RWPE2 (cell line): Measurements from ENCODE around the gene SATB1.

Experiments
- ATAC-seq: fragments of 200-7000 bp; cut with Tn5 transposase; 3 replicates; pipeline ENCODE4 v1.9.1; 2021; ENCODE audit warnings: low read depth
- DNase-seq: peaks from one replicate; pipeline ENCODE4 v3.0.0-alpha.2; 2020; ENCODE audit warnings: low spot score
- H3K27ac ChIP-seq: fragments of 450-650 bp; 2 replicates; pipeline ENCODE4 v1.5.1; 2017; ENCODE audit warnings: mild to moderate bottlenecking; ENCODE audit not compliant: poor library complexity, severe bottlenecking
- H3K27me3 ChIP-seq: fragments of 250-450 bp; sonication (Bioruptor Pico); 2 replicates; pipeline ENCODE4 v1.5.1; 2021; ENCODE audit warnings: mild to moderate bottlenecking, moderate library complexity; ENCODE audit not compliant: insufficient read depth, poor library complexity, severe bottlenecking
- H3K36me3 ChIP-seq: fragments of 250-450 bp; sonication (Bioruptor Pico); 2 replicates; pipeline ENCODE4 v1.5.1; 2020; ENCODE audit warnings: low read depth, mild to moderate bottlenecking, moderate library complexity
- H3K4me1 ChIP-seq: fragments of 250-450 bp; sonication (Bioruptor Pico); 2 replicates; pipeline ENCODE4 v1.5.1; 2021; ENCODE audit warnings: mild to moderate bottlenecking, moderate library complexity; ENCODE audit not compliant: insufficient read depth, poor library complexity, severe bottlenecking
- H3K4me3 ChIP-seq: fragments of 250-450 bp; sonication (Bioruptor Pico); 2 replicates; pipeline ENCODE4 v1.5.1; 2021; ENCODE audit warnings: mild to moderate bottlenecking, moderate library complexity; ENCODE audit not compliant: severe bottlenecking
- H3K9me3 ChIP-seq: fragments of 250-450 bp; sonication (Bioruptor Pico); 2 replicates; pipeline ENCODE4 v1.5.1; 2021; ENCODE audit warnings: mild to moderate bottlenecking, moderate library complexity; ENCODE audit not compliant: severe bottlenecking
- TF ChIP-seq, protein P1 (sequence below): fragments of 450-650 bp; IDR thresholded peaks from one replicate; pipeline ENCODE4 v1.5.1; 2017; ENCODE audit warnings: mild to moderate bottlenecking, moderate library complexity; ENCODE audit not compliant: poor library complexity, severe bottlenecking

The SATB1 gene

DNA sequence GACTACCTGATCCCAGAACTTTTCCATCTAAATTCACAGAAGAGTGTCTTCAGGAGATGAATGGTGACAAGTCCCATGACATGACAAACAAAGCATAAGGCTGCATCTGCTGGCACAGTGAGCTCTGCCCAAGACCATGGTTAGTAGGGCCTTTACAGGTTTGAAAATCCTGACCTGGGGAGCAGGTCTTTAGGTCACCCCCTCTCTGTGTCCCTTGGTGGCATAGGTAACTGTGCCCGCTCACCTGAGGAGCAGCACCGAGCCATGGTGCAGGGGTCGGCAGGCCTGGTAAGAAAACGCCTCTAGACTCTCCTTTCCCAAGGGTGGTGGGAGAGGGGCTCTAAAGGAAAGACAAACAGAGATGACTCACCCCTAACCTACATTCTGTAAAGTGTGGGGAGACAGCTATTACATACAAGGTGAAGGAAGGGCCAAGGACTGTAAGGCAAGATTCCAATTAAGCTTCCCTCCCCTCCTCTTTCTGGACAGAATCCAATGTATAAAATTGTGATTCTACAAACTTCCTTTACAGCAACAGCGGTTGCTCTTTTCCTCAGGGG, 74.0 kb downstream of the SATB1 start:
- no peak; the same call in 2 of the 3 replicates for ATAC-seq
- H3K9me3 ChIP-seq, result no peaks in the 10 kb centered on the region
- no peaks in the 10 kb centered on the region for H3K4me1 ChIP-seq
- H3K27me3 ChIP-seq, result no peaks in the 10 kb centered on the region
- no peak overlapping the region for H3K4me3 ChIP-seq
- no peaks in the 10 kb centered on the region for H3K36me3 ChIP-seq
- no peak for DNase-seq
- TF ChIP-seq, protein P1, sequence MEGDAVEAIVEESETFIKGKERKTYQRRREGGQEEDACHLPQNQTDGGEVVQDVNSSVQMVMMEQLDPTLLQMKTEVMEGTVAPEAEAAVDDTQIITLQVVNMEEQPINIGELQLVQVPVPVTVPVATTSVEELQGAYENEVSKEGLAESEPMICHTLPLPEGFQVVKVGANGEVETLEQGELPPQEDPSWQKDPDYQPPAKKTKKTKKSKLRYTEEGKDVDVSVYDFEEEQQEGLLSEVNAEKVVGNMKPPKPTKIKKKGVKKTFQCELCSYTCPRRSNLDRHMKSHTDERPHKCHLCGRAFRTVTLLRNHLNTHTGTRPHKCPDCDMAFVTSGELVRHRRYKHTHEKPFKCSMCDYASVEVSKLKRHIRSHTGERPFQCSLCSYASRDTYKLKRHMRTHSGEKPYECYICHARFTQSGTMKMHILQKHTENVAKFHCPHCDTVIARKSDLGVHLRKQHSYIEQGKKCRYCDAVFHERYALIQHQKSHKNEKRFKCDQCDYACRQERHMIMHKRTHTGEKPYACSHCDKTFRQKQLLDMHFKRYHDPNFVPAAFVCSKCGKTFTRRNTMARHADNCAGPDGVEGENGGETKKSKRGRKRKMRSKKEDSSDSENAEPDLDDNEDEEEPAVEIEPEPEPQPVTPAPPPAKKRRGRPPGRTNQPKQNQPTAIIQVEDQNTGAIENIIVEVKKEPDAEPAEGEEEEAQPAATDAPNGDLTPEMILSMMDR, result no peak
- no peak overlapping the region for H3K27ac ChIP-seq

DNA sequence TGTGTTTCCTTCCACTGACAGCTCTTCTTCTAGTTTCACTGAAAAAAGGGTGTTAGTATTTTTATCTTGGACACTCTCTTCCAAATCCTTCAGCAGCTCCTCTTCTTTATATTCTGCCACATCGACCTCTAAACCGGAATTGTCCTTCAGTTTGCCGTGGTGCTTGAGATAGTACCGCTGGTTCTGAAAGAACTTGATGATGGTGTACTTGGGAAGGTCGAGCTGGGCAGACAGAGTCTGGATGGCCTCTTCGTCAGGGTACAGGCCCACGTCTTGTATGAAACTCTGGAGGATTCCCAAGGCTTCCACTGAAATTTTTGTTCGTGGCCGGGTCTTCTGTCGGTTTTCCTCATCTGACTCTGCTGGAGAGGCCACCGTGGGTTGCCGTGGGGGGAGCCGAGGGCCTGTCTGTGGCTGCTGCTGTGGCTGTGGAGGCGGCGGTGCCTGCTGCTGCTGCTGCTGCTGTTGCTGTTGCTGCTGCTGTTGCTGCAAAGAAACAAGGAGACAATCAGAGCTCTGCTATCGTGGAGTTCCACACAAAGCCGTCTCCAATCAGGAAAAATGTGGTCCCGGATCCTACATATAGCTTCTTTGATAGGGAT, 75.8 kb downstream of the SATB1 start:
- TF ChIP-seq, protein P1, result no peak
- Histone ChIP-seq H3K27ac (no peak overlapping the region), H3K4me1 (no peaks in the 10 kb centered on the region), H3K27me3 (no peaks in the 10 kb centered on the region), H3K4me3 (no peak overlapping the region), H3K9me3 (no peaks in the 10 kb centered on the region), H3K36me3 (no peaks in the 10 kb centered on the region)
- DNase-seq (no peak), ATAC-seq (no peak)

DNA sequence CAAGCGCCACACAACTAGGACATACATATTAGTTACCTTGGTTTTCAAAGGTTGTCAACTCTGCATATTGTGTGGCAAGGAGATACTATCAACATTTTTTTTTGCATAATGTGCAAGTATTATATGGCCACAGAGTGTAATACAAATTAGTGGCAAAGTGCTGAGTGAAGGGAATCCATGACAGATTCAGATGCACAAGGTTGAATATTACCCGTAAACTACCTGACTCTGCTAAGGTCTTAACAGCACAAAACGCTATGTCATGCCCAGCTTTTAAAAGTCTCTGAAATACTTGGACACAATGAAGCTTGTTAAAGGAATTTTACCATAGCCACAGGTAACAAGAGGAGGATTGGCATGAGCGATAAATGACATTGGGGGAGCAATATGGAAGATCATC, 79.0 kb downstream of the SATB1 start:
- H3K36me3 ChIP-seq, result no peaks in the 10 kb centered on the region
- H3K4me1 ChIP-seq, result no peaks in the 10 kb centered on the region
- TF ChIP-seq, protein P1, result no peak
- DNase-seq (no peak), ATAC-seq (no peak)
- H3K4me3 ChIP-seq, result no peak overlapping the region
- H3K27ac ChIP-seq, result no peak overlapping the region
- no peaks in the 10 kb centered on the region for H3K27me3 ChIP-seq
- H3K9me3 ChIP-seq, result no peaks in the 10 kb centered on the region

DNA sequence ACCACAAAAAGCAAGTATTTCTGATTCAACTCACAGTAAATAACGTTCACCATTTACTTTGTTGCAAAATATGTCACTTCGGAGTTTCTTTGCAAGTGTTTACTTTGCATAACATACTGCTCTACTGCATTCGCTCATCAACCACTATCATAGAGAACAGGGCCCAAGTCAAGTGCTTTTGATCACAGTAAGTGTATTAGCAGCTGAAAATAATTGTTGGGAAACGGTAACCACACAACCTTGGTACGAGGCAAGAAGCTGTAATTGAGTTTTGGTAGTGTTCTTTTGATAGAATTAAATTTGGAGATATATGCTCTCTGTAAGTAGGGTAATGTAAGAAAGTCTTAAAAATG, 80.1 kb downstream of the SATB1 start:
- H3K9me3 ChIP-seq, result no peaks in the 10 kb centered on the region
- no peaks in the 10 kb centered on the region for H3K36me3 ChIP-seq
- H3K27ac ChIP-seq, result no peak overlapping the region
- TF ChIP-seq, protein P1, result no peak
- H3K4me3 ChIP-seq, result no peak overlapping the region
- no peak for DNase-seq
- no peaks in the 10 kb centered on the region for H3K27me3 ChIP-seq
- no peaks in the 10 kb centered on the region for H3K4me1 ChIP-seq
- no peak for ATAC-seq

DNA sequence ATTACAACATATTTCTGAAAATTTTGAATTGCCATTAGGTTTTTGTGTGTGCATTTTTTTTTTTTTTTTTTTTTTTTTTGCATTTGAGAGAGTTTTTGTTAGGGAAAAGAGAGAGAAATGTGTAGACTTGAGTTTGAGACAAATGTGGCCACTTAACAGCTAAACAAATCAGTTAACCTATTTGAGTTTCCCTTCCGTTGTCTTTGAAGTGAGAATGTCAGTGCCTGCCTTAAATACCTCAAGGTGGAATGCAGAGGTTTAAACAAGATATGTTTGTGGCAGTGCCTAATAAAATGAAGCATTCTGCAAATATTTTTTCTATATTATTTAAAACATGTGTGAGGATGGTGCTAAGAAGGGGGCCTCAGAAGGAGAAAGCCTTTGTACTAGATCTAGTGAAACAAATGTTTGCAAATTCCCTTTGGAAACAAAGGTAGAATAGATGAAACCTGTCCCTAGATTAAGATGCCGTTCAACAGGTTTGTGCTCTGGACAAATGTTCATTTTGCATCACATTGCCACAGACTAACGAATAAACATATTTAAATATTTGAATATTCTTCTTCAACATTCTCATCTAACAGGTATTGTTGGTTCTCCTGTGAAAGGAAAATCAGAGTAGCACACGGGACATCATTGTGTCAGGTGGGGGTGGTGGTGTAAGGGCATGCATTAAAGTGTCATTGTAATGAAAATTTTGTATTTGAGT, 80.7 kb downstream of the SATB1 start:
- Histone ChIP-seq H3K9me3 (no peaks in the 10 kb centered on the region), H3K4me1 (no peaks in the 10 kb centered on the region), H3K4me3 (no peak overlapping the region), H3K27me3 (no peaks in the 10 kb centered on the region), H3K36me3 (no peaks in the 10 kb centered on the region), H3K27ac (no peak overlapping the region)
- DNase-seq, result no peak
- no peak for ATAC-seq
- TF ChIP-seq, protein P1, result no peak
